Neural progenitor cell (in vitro differentiated cells): ENCODE measurements around the gene FYB1. TPM values are rescaled to one million over a fixed set of nuclear protein-coding genes. Genes with fewer than 3 reads are reported as not detected.
A peak's percentile ranks its signal among the peaks of the same experiment; 100 is the strongest.

Experiments
- DNase-seq: peaks from one replicate; pipeline ENCODE4 v3.0.0-alpha.2; 2016; ENCODE audit warnings: low spot score
- H2AFZ ChIP-seq: fragments of 200-600 bp; sonication (generic); replicated peaks from 2 replicates; pipeline ENCODE4 v1.6.1; 2016; ENCODE audit warnings: antibody characterized with exemption
- H3F3A ChIP-seq: fragments of 200-600 bp; sonication (generic); 2 replicates; pipeline ENCODE4 v1.6.1; 2016; ENCODE audit warnings: antibody characterized with exemption, low read depth
- H3K27ac ChIP-seq: fragments of 200-600 bp; sonication (generic); 2 replicates; pipeline ENCODE4 v1.5.1; 2016; ENCODE audit warnings: mild to moderate bottlenecking
- H3K27me3 ChIP-seq: fragments of 200-600 bp; sonication (generic); 2 replicates; pipeline ENCODE4 v1.6.1; 2016; ENCODE audit warnings: mild to moderate bottlenecking, moderate library complexity
- H3K36me3 ChIP-seq: fragments of 200-600 bp; sonication (generic); 2 replicates; pipeline ENCODE4 v1.5.1; 2016
- H3K4me1 ChIP-seq: fragments of 200-600 bp; sonication (generic); 2 replicates; pipeline ENCODE4 v1.6.1; 2016; ENCODE audit warnings: mixed run types
- H3K4me2 ChIP-seq: fragments of 200-600 bp; sonication (generic); 2 replicates; pipeline ENCODE4 v1.6.1; 2016
- H3K4me3 ChIP-seq: fragments of 200-600 bp; sonication (generic); 2 replicates; pipeline ENCODE4 v1.5.1; 2016
- H3K79me2 ChIP-seq: fragments of 200-600 bp; sonication (generic); 2 replicates; pipeline ENCODE4 v1.6.1; 2016; ENCODE audit warnings: low read depth
- H3K9ac ChIP-seq: fragments of 200-600 bp; sonication (generic); 2 replicates; pipeline ENCODE4 v1.6.1; 2016
- H3K9me3 ChIP-seq: fragments of 200-600 bp; sonication (generic); 2 replicates; pipeline ENCODE4 v1.5.1; 2016; ENCODE audit warnings: low read depth
- H4K20me1 ChIP-seq: fragments of 200-600 bp; sonication (generic); 2 replicates; pipeline ENCODE4 v1.6.1; 2016; ENCODE audit warnings: low read depth
- H3K27ac Mint-ChIP-seq: 3 replicates; pipeline ENCODE4 v1.8.0; 2021; ENCODE audit warnings: mixed read lengths
- H3K27me3 Mint-ChIP-seq: 2 replicates; pipeline ENCODE4 v1.8.0; 2022; ENCODE audit warnings: low read depth, mild to moderate bottlenecking, inconsistent platforms, moderate library complexity, mixed read lengths; ENCODE audit not compliant: insufficient read depth
- H3K36me3 Mint-ChIP-seq: 3 replicates; pipeline ENCODE4 v1.8.0; 2021; ENCODE audit warnings: mixed read lengths
- H3K4me1 Mint-ChIP-seq: 3 replicates; pipeline ENCODE4 v1.8.0; 2021; ENCODE audit warnings: mixed read lengths
- H3K4me3 Mint-ChIP-seq: 3 replicates; pipeline ENCODE4 v1.8.0; 2021; ENCODE audit warnings: mild to moderate bottlenecking, moderate library complexity, mixed read lengths
- H3K9me3 Mint-ChIP-seq: 3 replicates; pipeline ENCODE4 v1.8.0; 2020; ENCODE audit warnings: mixed read lengths
- EZH2 ChIP-seq: fragments of 200-600 bp; sonication (generic); IDR thresholded peaks from 2 replicates; pipeline ENCODE4 v1.6.1; 2017; ENCODE audit warnings: antibody characterized with exemption, mild to moderate bottlenecking, moderate library complexity
- EZH2phosphoT487 ChIP-seq: fragments of 200-600 bp; sonication (generic); IDR thresholded peaks from 2 replicates; pipeline ENCODE4 v1.6.1; 2017; ENCODE audit warnings: antibody characterized with exemption
- total RNA-seq: library from RNA; depleted of rRNA; stranded (reverse); fragments of >200 nt; gene quantifications from 2 replicates; pipeline ENCODE4 v1.2.3, GENCODE V29; 2015; ENCODE audit warnings: low replicate concordance
- TF ChIP-seq, protein P1 (sequence below): fragments of 200-600 bp; sonication (generic); IDR thresholded peaks from 2 replicates; pipeline ENCODE4 v1.5.1; 2017; ENCODE audit warnings: antibody characterized with exemption, mild to moderate bottlenecking

Gene FYB1
- total RNA-seq, 1 donor from 2014 or later: not detected

- H3K9me3 ChIP-seq: no peaks in the 10 kb centered on the region
- no peak overlapping the region for H3K4me2 ChIP-seq
- H4K20me1 ChIP-seq: no peaks in the 10 kb centered on the region
- Mint-ChIP-seq H3K4me3 (no peak overlapping the region), H3K27ac (no peak overlapping the region), H3K9me3 (no peaks in the 10 kb centered on the region), H3K27me3 (no peaks in the 10 kb centered on the region), H3K4me1 (no peaks in the 10 kb centered on the region), H3K36me3 (no peaks in the 10 kb centered on the region)
- TF ChIP-seq EZH2: no peak
- TF ChIP-seq, protein P1, sequence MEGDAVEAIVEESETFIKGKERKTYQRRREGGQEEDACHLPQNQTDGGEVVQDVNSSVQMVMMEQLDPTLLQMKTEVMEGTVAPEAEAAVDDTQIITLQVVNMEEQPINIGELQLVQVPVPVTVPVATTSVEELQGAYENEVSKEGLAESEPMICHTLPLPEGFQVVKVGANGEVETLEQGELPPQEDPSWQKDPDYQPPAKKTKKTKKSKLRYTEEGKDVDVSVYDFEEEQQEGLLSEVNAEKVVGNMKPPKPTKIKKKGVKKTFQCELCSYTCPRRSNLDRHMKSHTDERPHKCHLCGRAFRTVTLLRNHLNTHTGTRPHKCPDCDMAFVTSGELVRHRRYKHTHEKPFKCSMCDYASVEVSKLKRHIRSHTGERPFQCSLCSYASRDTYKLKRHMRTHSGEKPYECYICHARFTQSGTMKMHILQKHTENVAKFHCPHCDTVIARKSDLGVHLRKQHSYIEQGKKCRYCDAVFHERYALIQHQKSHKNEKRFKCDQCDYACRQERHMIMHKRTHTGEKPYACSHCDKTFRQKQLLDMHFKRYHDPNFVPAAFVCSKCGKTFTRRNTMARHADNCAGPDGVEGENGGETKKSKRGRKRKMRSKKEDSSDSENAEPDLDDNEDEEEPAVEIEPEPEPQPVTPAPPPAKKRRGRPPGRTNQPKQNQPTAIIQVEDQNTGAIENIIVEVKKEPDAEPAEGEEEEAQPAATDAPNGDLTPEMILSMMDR: no peak
- TF ChIP-seq EZH2phosphoT487: no peak
- no peaks in the 10 kb centered on the region for H3K79me2 ChIP-seq
- DNase-seq: no peak
- no peak overlapping the region for H2AFZ ChIP-seq
- H3K27ac ChIP-seq: no peak overlapping the region
- H3K9ac ChIP-seq: no peak overlapping the region
- H3K4me1 ChIP-seq: no peaks in the 10 kb centered on the region
- H3K4me3 ChIP-seq: no peak overlapping the region
- no peaks in the 10 kb centered on the region for H3K27me3 ChIP-seq
- no peaks in the 10 kb centered on the region for H3F3A ChIP-seq
- no peaks in the 10 kb centered on the region for H3K36me3 ChIP-seq
These were observed 82.0 kb downstream of the FYB1 start for GRCh38 chr5:39137391-39137790.

DNA sequence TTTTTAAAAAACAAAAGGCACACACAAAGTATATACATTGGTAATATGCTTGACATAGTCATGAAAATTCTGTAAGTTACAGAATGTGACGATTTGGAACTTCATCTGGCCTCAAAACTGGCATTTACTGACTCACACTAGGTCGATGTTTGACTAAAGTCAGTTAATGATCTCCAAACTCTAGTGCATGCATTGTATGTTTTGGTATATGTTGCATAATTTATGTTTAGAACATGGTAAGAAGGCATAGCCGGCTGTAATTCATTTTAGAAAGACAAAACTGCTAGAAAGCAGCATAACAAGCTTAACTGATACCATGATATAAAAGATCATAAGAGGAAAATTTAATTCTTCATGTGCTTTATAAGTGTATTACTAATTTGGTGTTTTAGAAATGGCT lies 86.6 kb downstream of the FYB1 start:
- Histone ChIP-seq H3K27me3 (no peaks in the 10 kb centered on the region), H3K4me1 (no peaks in the 10 kb centered on the region), H3K79me2 (no peaks in the 10 kb centered on the region), H3F3A (no peaks in the 10 kb centered on the region), H3K36me3 (no peaks in the 10 kb centered on the region), H3K4me2 (no peak overlapping the region), H3K4me3 (no peak overlapping the region), H3K9ac (no peak overlapping the region), H3K27ac (no peak overlapping the region), H3K9me3 (no peaks in the 10 kb centered on the region), H2AFZ (no peak overlapping the region), H4K20me1 (no peaks in the 10 kb centered on the region)
- TF ChIP-seq, protein P1: no peak
- no peak overlapping the region for H3K27ac Mint-ChIP-seq
- DNase-seq: no peak
- H3K4me1 Mint-ChIP-seq: no peaks in the 10 kb centered on the region
- no peaks in the 10 kb centered on the region for H3K27me3 Mint-ChIP-seq
- no peaks in the 10 kb centered on the region for H3K36me3 Mint-ChIP-seq
- no peaks in the 10 kb centered on the region for H3K9me3 Mint-ChIP-seq
- no peak overlapping the region for H3K4me3 Mint-ChIP-seq

GRCh38 chr5:39132128-39132447 lies 87.3 kb downstream of the FYB1 start:
- no peak overlapping the region for H3K4me2 ChIP-seq
- Mint-ChIP-seq H3K27me3 (no peaks in the 10 kb centered on the region), H3K27ac (no peak overlapping the region), H3K36me3 (no peaks in the 10 kb centered on the region), H3K9me3 (no peaks in the 10 kb centered on the region), H3K4me1 (no peaks in the 10 kb centered on the region), H3K4me3 (no peak overlapping the region)
- no peaks in the 10 kb centered on the region for H3K36me3 ChIP-seq
- DNase-seq: no peak
- no peak overlapping the region for H3K27ac ChIP-seq
- H3F3A ChIP-seq: no peaks in the 10 kb centered on the region
- H4K20me1 ChIP-seq: no peaks in the 10 kb centered on the region
- no peak overlapping the region for H3K4me3 ChIP-seq
- H3K27me3 ChIP-seq: no peaks in the 10 kb centered on the region
- H3K9ac ChIP-seq: no peak overlapping the region
- H3K4me1 ChIP-seq: no peaks in the 10 kb centered on the region
- TF ChIP-seq EZH2 (no peak), EZH2phosphoT487 (no peak)
- TF ChIP-seq, protein P1: no peak
- H3K9me3 ChIP-seq: no peaks in the 10 kb centered on the region
- H3K79me2 ChIP-seq: no peaks in the 10 kb centered on the region
- H2AFZ ChIP-seq: peak overlapping the region; percentile 55
